ENCODE results near the gene LCE7A.

The LCE7A gene

GRCh38 chr1:152880316-152880715 is 20.5 kb downstream of the LCE7A start:
- DNase-seq (ENCODE audit: low read depth) = no peak

- no peak for DNase-seq (ENCODE audit: low read depth)
Measured at GRCh38 chr1:152880907-152881306, 21.1 kb downstream of the LCE7A start.

- no peak for DNase-seq (ENCODE audit: low read depth)
Measured at GRCh38 chr1:152884085-152884484, 24.3 kb downstream of the LCE7A start.

- no peak for DNase-seq (ENCODE audit: low read depth)
Measured at GRCh38 chr1:152884506-152884905, 24.7 kb downstream of the LCE7A start.

GRCh38 chr1:152884966-152885624 is 25.3 kb downstream of the LCE7A start:
- no peak for DNase-seq (ENCODE audit: low read depth)

- DNase-seq (ENCODE audit: low read depth) = no peak
Measured at GRCh38 chr1:152886085-152886484, 26.3 kb downstream of the LCE7A start.

- no peak for DNase-seq (ENCODE audit: low read depth)
Measured at GRCh38 chr1:152886758-152887409, 27.1 kb downstream of the LCE7A start.

- DNase-seq (ENCODE audit: low read depth) = no peak
Measured at GRCh38 chr1:152888126-152888525, 28.3 kb downstream of the LCE7A start.

GRCh38 chr1:152899027-152899426 is 39.2 kb downstream of the LCE7A start:
- DNase-seq (ENCODE audit: low read depth) = no peak

GRCh38 chr1:152899883-152900282 is 40.1 kb downstream of the LCE7A start:
- no peak for DNase-seq (ENCODE audit: low read depth)

GRCh38 chr1:152901631-152902030 is 41.8 kb downstream of the LCE7A start:
- DNase-seq (ENCODE audit: low read depth) = no peak

- DNase-seq (ENCODE audit: low read depth) = no peak
Measured at GRCh38 chr1:152902636-152903035, 42.8 kb downstream of the LCE7A start.

- no peak for DNase-seq (ENCODE audit: low read depth)
Measured at GRCh38 chr1:152904688-152905440, 45.1 kb downstream of the LCE7A start.

GRCh38 chr1:152906023-152906565 is 46.3 kb downstream of the LCE7A start:
- no peak for DNase-seq (ENCODE audit: low read depth)

- DNase-seq (ENCODE audit: low read depth) = no peak
Measured at GRCh38 chr1:152907686-152908601, 48.1 kb downstream of the LCE7A start, which contains the start of gene IVL. IVL (plus strand) TSS chr1:152908546; CDS start chr1:152909798, 1,252 bp downstream.

GRCh38 chr1:152909206-152909605 is 49.4 kb downstream of the LCE7A start:
- no peak for DNase-seq (ENCODE audit: low read depth)

Measured in activated gamma-delta T cell treated with anti-CD3 and anti-CD28 coated beads, Interleukin-2, amount 50 U/mL, for 16 hours (primary cell).